GM06990 (cell line): Measurements from ENCODE around the gene CNTNAP5.

Experiments used
- DNase-seq: peaks from one replicate; pipeline ENCODE4 v3.0.0-alpha.2; 2011; ENCODE audit not compliant: insufficient read length; ENCODE audit errors: extremely low read depth
- H3K27me3 ChIP-seq: replicated peaks from 2 replicates; pipeline ENCODE4 v1.6.0; 2011; ENCODE audit warnings: low read length; ENCODE audit not compliant: control insufficient read depth, insufficient read depth
- H3K36me3 ChIP-seq: 2 replicates; pipeline ENCODE4 v1.5.1; 2011; ENCODE audit warnings: low read length; ENCODE audit not compliant: control insufficient read depth, insufficient read depth
- H3K4me3 ChIP-seq: replicated peaks from 2 replicates; pipeline ENCODE4 v1.5.1; 2011; ENCODE audit warnings: low read depth, mild to moderate bottlenecking, control low read depth, low read length
- TF ChIP-seq, protein P1 (sequence below): IDR thresholded peaks from 2 replicates; pipeline ENCODE4 v1.5.1; 2011; ENCODE audit warnings: low read length, control low read depth, mild to moderate bottlenecking, inconsistent platforms; ENCODE audit not compliant: insufficient read depth, poor library complexity, severe bottlenecking

The CNTNAP5 gene

DNA sequence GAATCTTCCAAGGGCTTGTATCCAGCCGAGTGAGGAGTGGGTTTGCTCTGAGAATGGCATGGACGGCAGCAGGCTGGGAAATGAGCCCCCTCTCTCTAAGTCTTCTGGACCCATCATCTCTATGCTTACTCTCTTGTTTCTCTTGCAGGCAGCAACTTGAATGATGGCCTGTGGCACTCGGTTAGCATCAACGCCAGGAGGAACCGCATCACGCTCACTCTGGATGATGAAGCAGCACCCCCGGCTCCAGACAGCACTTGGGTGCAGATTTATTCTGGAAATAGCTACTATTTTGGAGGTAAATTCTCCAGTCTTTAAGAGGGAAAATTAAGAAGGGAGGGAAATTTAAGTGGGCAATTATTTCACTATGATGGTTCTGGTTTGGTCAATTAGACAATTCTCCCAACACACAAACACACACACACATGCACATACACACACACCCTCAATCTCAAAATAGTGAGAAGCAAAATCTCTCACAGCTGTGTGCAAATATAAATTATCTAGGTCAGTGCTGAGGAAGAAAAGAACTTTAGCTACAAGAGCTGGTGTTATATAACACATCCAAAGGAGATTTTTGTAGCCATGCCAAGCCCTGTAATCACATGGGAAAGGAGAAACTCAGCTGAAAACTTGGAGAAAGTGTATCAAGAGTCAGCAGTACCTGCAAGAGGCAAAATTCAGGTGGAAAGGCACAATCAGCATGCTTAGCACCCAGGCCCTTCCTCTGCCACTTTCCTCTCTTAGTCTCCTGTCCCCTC, 499.2 kb downstream of the CNTNAP5 start:
- Histone ChIP-seq H3K4me3 (no peak overlapping the region), H3K36me3 (no peaks in the 10 kb centered on the region), H3K27me3 (no peaks in the 10 kb centered on the region)
- TF ChIP-seq, protein P1, sequence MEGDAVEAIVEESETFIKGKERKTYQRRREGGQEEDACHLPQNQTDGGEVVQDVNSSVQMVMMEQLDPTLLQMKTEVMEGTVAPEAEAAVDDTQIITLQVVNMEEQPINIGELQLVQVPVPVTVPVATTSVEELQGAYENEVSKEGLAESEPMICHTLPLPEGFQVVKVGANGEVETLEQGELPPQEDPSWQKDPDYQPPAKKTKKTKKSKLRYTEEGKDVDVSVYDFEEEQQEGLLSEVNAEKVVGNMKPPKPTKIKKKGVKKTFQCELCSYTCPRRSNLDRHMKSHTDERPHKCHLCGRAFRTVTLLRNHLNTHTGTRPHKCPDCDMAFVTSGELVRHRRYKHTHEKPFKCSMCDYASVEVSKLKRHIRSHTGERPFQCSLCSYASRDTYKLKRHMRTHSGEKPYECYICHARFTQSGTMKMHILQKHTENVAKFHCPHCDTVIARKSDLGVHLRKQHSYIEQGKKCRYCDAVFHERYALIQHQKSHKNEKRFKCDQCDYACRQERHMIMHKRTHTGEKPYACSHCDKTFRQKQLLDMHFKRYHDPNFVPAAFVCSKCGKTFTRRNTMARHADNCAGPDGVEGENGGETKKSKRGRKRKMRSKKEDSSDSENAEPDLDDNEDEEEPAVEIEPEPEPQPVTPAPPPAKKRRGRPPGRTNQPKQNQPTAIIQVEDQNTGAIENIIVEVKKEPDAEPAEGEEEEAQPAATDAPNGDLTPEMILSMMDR: no peak
- no peak for DNase-seq

DNA sequence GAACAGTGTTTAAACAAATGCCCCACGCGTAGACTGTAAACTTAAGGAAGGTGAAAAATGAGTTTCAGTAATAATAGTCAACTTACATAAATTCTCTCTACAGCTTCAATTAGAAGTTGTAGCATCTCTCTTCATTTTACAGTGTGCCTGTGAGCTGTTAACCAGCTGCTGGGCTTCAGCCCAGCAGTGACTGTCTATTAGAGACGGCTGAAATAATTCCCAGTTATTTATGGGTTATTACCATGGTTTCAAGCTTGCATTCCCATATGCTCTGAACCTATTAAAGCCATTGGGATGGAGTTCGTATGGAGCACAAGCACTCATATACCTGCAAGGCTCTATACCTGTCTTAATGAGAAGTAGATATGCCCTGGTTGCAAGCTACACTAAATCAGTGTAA, 501.1 kb downstream of the CNTNAP5 start:
- no peaks in the 10 kb centered on the region for H3K36me3 ChIP-seq
- TF ChIP-seq, protein P1: no peak
- no peak for DNase-seq

DNA sequence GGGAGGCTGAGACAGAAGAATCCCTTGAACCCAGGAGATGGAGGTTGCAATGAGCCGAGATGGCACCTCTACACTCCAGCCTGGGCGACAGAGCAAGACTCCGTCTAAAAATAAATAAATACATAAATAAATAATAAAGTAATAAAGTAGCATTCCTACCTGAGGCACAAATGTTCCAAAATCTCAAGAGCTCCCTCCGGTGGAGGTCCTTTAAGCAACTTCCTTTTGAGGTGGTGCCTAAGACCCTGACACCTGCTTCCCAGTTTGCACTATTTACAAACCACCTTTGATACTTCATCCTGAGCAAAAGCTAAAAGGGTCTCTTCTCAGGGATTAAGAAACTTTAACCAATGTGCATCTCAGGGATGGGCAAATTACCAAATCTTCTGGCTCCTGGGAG, 505.1 kb downstream of the CNTNAP5 start:
- TF ChIP-seq, protein P1: no peak
- H3K36me3 ChIP-seq: no peaks in the 10 kb centered on the region
- H3K27me3 ChIP-seq: no peaks in the 10 kb centered on the region
- DNase-seq: no peak
- no peak overlapping the region for H3K4me3 ChIP-seq

More for the DNA sequence above, 501.1 kb downstream of the CNTNAP5 start:
- H3K27me3 ChIP-seq: no peaks in the 10 kb centered on the region
- no peak overlapping the region for H3K4me3 ChIP-seq

DNA sequence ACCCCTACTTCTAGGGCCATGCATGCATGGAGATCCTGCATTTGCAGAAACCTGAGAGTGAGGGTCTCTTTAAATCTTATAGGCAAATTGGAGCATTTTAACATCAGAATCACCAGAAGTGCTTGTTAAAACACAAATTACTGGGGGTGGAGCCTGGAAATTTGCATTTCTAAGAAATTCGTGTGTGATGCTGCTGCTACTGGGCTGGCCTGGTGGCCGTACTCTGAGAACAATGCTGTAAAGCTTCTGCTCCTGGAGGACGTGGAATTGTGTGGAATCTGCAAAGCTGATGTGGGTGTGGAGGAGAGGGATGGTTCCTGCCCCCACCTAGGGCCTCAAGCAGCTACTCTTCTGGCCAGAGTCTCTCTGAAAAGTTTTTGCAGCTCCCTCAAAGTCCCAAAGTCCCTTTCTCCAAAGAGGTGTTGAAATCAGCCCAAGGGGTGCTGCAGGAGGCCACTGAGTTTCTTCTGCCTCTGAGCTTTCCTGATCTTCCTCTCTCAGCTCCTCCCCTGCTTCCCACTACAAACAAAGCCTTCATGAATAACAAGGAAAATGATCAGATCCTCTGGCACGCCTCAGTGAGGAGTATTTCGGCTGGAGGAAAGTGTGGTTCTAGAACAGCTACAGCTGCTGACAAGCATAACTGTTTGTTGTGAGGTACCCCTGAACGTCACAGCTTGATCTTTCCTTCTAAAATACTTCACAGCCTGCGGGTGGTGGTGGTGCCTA, 508.3 kb downstream of the CNTNAP5 start:
- no peak for DNase-seq
- TF ChIP-seq, protein P1: no peak
- H3K4me3 ChIP-seq: no peak overlapping the region
- no peaks in the 10 kb centered on the region for H3K36me3 ChIP-seq
- H3K27me3 ChIP-seq: no peaks in the 10 kb centered on the region

DNA sequence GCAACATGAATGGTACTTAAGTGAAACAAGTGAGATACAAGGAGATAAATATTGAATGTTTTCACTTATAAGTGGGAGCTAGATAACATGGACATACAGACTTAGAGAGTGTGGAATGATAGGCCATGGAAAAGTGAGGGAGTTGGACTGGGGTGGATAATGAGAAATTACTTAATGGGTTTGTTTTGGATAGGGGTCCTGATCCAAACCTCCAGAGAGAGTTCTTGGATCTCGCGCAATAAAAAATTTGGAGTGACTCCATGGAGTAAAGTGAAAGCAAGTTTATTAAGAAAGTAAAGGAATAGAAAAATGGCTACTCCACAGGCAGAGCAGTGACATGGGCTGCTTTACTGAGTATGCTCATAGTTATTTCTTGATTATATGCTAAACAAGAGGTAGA, 508.9 kb downstream of the CNTNAP5 start:
- Histone ChIP-seq H3K27me3 (no peaks in the 10 kb centered on the region), H3K36me3 (no peaks in the 10 kb centered on the region), H3K4me3 (no peak overlapping the region)
- TF ChIP-seq, protein P1: no peak
- no peak for DNase-seq
